NCI-H1105 treated with DMSO at 0.1 percent for 48 hours (cell line): ENCODE measurements around the gene VPS13D.

Source experiments
- DNase-seq: peaks from one replicate; lab custom pipeline; 2025; lab: John Stamatoyannopoulos, UW

The VPS13D gene

GRCh38 chr1:12407050-12407961 is 177.5 kb downstream of the VPS13D start:
- DNase-seq, result no peak

GRCh38 chr1:12407962-12408454 is 178.2 kb downstream of the VPS13D start:
- no peak for DNase-seq

DNA sequence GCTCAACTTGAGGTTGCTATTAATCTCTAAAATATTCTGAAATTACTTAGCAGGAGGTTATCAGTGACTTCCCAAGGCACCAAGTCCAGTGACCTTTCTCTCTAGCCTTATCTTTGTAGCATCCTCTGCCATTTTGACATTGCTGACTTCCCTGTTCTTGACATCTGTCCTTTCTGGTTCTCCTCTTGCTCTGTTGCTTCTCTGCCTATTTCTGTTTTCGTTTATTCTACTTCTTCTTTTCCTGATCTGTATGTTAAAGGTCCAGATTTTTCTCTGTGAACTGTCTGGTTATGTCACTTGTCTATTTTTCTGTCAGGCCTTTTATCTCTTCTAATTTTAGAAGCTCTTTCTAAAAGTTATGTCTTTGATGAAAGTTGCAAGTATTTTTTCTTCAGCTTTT is 178.8 kb downstream of the VPS13D start:
- DNase-seq, result no peak

DNA sequence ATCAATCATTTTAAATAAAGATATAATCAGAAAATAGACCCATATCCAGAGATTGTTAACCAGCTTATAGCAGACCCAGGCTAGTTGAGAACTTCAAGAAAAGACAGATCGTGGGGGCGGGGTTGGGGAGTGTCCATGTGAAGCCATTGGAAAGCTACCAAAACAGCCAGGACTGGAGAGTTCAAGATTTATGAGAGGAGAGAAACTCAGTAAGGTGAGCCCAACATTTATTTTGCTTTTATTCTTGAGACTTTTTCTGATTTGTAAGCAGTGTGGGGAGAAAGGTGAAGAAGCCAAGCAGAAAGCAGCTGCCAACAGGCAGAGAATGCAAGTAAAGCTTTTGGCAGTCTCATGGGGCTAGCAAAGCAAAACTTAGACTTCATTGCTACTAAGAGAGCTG is 179.9 kb downstream of the VPS13D start:
- no peak for DNase-seq

DNA sequence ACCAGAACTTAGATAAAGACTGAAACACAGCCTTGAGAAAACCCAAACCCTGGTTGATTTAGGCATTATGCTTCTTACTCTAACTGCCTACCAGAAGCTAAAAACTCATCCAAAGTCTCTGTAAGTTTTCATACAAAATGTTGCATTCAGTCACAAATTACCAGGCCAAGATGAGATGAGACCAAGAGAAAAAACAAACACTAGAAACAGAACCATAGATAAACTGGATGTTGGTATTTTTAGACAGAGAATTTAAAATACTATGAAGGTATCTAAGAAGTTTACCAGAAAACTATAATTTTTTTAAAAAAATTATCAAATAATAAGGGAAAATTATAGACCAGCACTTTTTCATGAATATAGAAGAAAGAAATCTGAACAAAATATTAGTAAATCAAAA is 180.5 kb downstream of the VPS13D start:
- no peak for DNase-seq

GRCh38 chr1:12411098-12411497 is 181.3 kb downstream of the VPS13D start:
- DNase-seq, result no peak

DNA sequence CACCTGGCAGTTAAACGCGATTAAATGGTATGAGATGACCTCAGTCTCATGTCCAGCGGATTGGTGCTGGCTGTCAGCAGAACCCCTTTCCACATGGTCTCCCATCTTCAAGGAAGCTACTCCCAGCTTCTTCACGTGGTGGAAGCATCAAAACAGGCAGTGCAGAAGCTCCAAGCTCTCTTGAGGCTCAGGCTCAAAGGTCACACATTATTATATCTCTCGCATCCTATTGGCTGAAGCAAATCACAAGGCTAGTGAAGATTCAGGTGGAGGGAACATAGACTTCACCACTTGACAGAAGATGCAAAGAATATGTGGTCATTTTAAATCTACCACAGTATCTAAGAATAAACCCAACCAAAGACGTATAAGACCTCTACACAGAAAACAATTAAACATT is 181.9 kb downstream of the VPS13D start:
- DNase-seq, result no peak

DNA sequence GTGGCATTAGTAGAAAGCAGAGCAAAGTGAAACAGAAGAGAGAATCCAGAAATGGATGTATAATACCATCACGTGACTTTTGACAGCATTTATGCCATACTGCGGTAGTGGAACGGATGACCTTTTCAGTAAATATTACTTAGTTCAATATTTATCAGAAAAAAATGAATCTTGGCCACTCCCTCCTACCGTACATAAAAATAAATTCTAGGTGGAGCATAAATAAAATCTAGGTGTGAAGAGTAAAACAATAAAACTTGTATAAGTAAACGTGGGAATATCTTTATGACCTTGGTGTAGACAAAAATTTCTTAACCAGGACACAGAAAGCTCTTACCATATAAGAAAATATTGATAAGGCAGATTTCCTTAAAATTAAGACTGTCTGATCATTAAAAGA is 182.6 kb downstream of the VPS13D start:
- no peak for DNase-seq

GRCh38 chr1:12413664-12414410 is 184.0 kb downstream of the VPS13D start:
- DNase-seq, result no peak

GRCh38 chr1:12414444-12415018 is 184.7 kb downstream of the VPS13D start:
- no peak for DNase-seq

- no peak for DNase-seq
These were observed 185.2 kb downstream of the VPS13D start for GRCh38 chr1:12415038-12415466.

DNA sequence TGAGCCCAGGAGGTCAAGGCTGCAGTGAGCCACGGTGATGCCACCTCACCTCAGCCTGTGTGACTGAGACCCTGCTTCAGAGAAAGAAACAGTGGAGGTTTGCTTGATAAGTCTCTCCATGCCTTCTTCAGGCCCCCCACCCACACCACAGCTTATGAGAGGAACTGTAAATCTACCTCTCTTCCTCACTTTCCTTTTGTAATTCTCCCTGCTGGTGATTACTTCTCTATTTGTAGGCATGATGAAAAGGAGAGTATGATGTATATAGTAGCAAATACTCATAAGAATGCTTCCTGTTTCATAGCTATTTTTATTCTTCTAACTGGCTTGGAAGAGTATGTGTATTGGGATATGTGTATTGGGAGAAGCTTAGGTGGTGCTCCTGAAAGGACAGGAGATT is 186.3 kb downstream of the VPS13D start:
- DNase-seq, result no peak

GRCh38 chr1:12416744-12417143 is 186.9 kb downstream of the VPS13D start:
- DNase-seq, result no peak

DNA sequence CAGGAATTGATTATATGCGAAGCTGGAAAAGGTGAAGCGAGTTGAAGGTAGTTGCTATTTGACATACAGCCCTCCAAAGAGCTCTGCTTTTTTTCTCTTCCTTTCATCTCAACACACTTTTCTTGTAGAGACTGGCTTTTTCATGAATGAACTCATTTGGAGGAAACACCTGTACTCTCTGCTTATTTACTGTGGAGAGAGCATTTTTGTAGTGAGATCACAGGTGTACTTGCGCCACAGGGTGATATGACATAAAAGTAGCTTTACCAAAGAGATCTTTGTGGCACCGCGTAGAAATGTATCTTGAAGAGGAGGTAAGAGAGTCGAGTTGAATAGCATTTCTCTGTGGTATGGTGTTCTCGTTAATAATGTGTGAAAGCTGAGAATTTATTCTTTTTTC is 187.6 kb downstream of the VPS13D start:
- DNase-seq, result no peak

- no peak for DNase-seq
These were observed 190.3 kb downstream of the VPS13D start for GRCh38 chr1:12420171-12420570.

GRCh38 chr1:12422488-12422887 is 192.7 kb downstream of the VPS13D start:
- DNase-seq, result no peak

DNA sequence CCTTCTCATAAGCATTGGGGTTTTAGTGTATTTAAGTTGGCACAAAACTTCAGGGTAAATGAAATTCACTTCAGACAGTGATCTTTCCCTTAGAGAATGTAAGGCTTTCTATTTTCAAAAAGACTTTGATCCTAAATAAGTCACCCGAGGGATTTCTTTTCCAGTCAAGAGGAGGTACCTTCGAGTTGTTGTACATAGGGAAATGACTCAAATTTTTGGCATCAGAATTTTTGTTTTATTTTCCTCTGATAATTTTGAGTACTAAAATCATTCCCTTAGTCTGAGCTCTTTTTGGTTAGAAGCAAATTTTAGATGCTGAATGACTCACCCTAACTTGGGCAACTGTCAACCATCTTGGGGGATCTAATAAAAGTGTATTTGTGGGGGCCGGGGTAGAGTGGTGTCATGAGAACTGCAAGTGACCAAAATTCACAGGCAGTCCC is 194.3 kb downstream of the VPS13D start:
- no peak for DNase-seq

- no peak for DNase-seq
These were observed 195.0 kb downstream of the VPS13D start for GRCh38 chr1:12424793-12425192.

DNA sequence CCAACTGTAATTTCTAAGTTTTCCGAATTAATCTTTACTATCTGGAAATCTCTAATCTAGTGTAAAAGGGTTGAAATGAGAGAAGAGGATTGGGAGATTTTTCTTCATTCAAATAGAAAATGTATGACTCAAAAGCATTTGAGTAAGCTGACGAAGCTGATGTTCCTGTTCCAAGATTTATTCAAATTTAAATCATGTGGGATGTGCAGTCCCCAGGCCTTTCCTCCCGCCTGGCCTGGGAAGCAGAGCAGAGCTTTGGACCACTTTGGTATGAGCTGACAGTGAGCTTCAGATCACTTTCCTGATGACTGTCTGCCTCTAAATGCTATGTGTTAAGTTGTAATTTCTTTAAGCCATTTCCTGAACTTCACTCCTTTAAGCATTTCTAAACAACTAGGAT is 196.2 kb downstream of the VPS13D start:
- DNase-seq, result no peak

- no peak for DNase-seq
These were observed 198.5 kb downstream of the VPS13D start for GRCh38 chr1:12428334-12428733.

DNA sequence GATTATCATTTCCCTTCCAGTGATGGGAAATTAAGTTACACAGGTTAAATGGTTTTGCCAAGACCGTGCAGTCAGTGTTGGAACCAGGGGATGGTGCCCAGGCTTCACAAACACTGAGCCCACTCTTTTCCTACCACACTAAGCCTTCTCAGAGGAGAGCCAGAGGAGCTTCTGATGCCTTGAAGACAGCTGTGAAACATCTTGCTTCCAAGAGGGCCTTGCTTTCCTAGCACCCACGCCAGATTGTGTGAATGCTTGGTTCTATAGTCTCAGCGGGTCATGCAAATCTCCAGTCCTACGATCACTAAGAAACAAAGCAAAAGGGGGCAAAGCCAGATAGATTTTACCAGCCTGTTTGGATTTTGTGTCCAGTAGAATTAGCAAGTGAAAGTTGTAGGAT is 200.7 kb downstream of the VPS13D start:
- no peak for DNase-seq

GRCh38 chr1:12432897-12433296 is 203.1 kb downstream of the VPS13D start:
- no peak for DNase-seq
